OCI-LY3 (cell line): ENCODE measurements around the gene BCL6.

Experiments used
- H2AFZ ChIP-seq: fragments of 200-600, 300-600 bp; shearing (Covaris generic); 2 replicates; pipeline ENCODE4 v1.6.0; 2014; ENCODE audit warnings: antibody characterized with exemption, low read depth, low read length
- H3K27ac ChIP-seq: fragments of 200-600, 300-600 bp; sonication (generic); 2 replicates; pipeline ENCODE4 v1.5.1; 2014; ENCODE audit warnings: mild to moderate bottlenecking, low read length, moderate library complexity, mixed read lengths
- H3K27me3 ChIP-seq: fragments of 200-600, 300-600 bp; sonication (generic); 2 replicates; pipeline ENCODE4 v1.6.1; 2014; ENCODE audit warnings: low read depth, low read length, mixed read lengths
- H3K36me3 ChIP-seq: fragments of 200-600, 300-600 bp; sonication (generic); replicated peaks from 2 replicates; pipeline ENCODE3; 2014; ENCODE audit warnings: low read depth, low read length, mixed read lengths
- H3K4me1 ChIP-seq: fragments of 300-600, 200-600 bp; sonication (generic); 2 replicates; pipeline ENCODE4 v1.6.1; 2014; ENCODE audit warnings: low read length, mixed read lengths
- H3K4me2 ChIP-seq: fragments of 200-600, 300-600 bp; sonication (generic); 2 replicates; pipeline ENCODE4 v1.6.1; 2014; ENCODE audit warnings: low read length, mixed read lengths
- H3K4me3 ChIP-seq: fragments of 300-600, 200-600 bp; sonication (generic); 2 replicates; pipeline ENCODE4 v1.5.1; 2014; ENCODE audit warnings: antibody characterized with exemption, mild to moderate bottlenecking, low read length, moderate library complexity
- H3K79me2 ChIP-seq: fragments of 300-600, 200-600 bp; shearing (Covaris generic); 2 replicates; pipeline ENCODE4 v1.6.1; 2014; ENCODE audit warnings: mild to moderate bottlenecking, low read length, mixed read lengths
- H3K9ac ChIP-seq: fragments of 300-600, 200-600 bp; shearing (Covaris generic); 2 replicates; pipeline ENCODE4 v1.6.0; 2014; ENCODE audit warnings: mild to moderate bottlenecking, low read length, moderate library complexity
- H3K9me3 ChIP-seq: fragments of 200-600, 300-600 bp; shearing (Covaris generic); 2 replicates; pipeline ENCODE4 v1.6.1; 2014; ENCODE audit warnings: low read length, mixed read lengths; ENCODE audit not compliant: insufficient read depth
- H4K20me1 ChIP-seq: fragments of 200-600, 300-600 bp; sonication (generic); 2 replicates; pipeline ENCODE4 v1.6.1; 2016; ENCODE audit warnings: low read length, mixed read lengths; ENCODE audit not compliant: insufficient read depth
- EZH2phosphoT487 ChIP-seq: fragments of 200-600 bp; shearing (Covaris generic); IDR thresholded peaks from 2 replicates; pipeline ENCODE4 v1.6.1; 2018; ENCODE audit warnings: antibody characterized with exemption, mixed run types, low read depth
- TF ChIP-seq, protein P1 (sequence below): fragments of 200-600, 300-600 bp; sonication (generic); IDR thresholded peaks from 2 replicates; pipeline ENCODE4 v1.5.1; 2014; ENCODE audit warnings: antibody characterized with exemption, low read length, low read depth

Gene BCL6

DNA sequence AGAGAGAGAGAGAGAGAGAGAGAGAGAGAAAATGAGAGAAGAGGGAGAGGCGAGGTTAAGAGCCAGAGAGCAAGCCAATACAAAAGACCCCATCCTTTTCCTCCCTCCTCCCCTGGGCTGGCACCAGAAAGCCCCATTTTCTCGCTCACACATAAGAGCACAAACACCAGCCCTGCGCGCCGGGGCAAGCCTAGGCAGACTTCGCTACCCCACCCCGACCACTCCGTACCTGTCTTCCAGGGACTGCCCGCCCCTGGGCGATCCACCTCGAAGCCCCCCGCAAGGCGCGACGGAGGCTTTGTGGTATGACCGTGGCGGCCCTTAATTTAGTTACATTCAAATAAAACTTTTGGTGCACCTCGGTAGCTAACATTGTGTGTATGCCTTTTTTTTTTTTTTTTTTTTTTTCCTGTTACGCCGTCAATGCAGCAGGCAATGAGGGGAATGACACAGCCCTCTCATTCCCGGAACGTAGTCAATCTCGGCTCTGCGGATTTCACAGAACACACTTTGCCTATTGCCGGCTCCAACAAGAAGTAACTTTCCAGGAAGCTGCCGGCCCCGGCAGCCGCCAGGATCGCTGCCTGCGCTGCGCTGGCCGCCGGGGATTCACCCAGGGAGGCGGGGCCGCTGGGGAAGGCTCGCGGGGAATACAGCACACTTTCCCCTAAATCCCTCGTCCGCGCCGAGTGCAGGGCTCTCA, 7.7 kb downstream of the BCL6 start:
- Histone ChIP-seq H3K36me3 (peaks cover 52% of the 10 kb centered on the region), H3K9me3 (no peaks in the 10 kb centered on the region), H3K27me3 (no peaks in the 10 kb centered on the region), H3K4me2 (peak overlapping the region; percentile 99), H3K4me1 (peaks cover 41% of the 10 kb centered on the region), H3K79me2 (peaks cover 88% of the 10 kb centered on the region), H3K27ac (no peak overlapping the region), H3K4me3 (peak overlapping the region; percentile 87), H3K9ac (peak overlapping the region; percentile 91), H4K20me1 (peaks cover 89% of the 10 kb centered on the region), H2AFZ (no peak overlapping the region)
- TF ChIP-seq EZH2phosphoT487 = no peak
- TF ChIP-seq, protein P1, sequence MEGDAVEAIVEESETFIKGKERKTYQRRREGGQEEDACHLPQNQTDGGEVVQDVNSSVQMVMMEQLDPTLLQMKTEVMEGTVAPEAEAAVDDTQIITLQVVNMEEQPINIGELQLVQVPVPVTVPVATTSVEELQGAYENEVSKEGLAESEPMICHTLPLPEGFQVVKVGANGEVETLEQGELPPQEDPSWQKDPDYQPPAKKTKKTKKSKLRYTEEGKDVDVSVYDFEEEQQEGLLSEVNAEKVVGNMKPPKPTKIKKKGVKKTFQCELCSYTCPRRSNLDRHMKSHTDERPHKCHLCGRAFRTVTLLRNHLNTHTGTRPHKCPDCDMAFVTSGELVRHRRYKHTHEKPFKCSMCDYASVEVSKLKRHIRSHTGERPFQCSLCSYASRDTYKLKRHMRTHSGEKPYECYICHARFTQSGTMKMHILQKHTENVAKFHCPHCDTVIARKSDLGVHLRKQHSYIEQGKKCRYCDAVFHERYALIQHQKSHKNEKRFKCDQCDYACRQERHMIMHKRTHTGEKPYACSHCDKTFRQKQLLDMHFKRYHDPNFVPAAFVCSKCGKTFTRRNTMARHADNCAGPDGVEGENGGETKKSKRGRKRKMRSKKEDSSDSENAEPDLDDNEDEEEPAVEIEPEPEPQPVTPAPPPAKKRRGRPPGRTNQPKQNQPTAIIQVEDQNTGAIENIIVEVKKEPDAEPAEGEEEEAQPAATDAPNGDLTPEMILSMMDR = no peak

DNA sequence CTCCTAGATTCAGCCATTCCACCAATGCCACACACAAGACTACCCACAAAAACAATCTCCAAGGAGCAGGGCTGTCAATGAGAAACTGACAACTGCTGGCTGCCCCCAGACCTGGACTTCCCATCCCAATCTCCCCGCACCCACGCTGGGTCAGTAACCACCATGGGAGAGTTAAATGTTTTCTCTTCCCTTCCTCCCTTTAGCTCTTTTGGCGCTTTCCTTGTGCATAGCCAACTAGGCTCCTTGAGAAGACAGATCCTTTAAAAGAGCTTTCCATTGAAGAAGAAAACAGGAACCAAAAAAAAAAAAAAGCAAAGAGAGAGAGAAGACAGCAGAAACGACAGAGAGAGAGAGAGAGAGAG, 8.3 kb downstream of the BCL6 start:
- Histone ChIP-seq H3K4me2 (peak overlapping the region; percentile 99), H3K9me3 (no peaks in the 10 kb centered on the region), H3K36me3 (peaks cover 56% of the 10 kb centered on the region), H3K9ac (peak overlapping the region; percentile 91; the same call in 1 of the 2 replicates), H3K27me3 (no peaks in the 10 kb centered on the region), H4K20me1 (peaks cover 90% of the 10 kb centered on the region), H3K4me1 (peaks cover 37% of the 10 kb centered on the region), H3K79me2 (peaks cover 83% of the 10 kb centered on the region), H2AFZ (no peak overlapping the region), H3K4me3 (no peak overlapping the region; the same call in 1 of the 2 replicates), H3K27ac (no peak overlapping the region)
- TF ChIP-seq, protein P1 = no peak
- TF ChIP-seq EZH2phosphoT487 = no peak

DNA sequence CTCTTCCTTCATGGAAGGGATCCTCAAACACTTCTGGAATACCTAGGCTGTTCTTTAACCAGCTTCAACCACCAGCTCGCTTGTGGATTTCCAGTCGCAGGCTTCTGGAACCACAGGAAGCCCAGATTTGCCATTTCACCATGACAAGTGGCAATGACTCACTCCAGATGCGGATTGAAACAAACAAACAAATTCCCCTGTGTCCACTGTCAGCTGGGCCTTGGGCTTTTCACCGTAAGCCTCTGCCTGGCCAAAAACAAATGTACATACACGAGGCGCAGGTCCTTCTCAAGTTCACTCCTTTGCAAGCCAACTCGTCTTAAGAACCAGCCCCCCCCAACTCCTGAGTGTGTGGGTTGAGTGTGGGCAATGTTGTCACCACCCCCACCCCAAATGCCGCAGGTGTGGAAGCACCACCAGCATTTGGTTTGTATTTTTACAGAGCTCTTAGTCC, 8.8 kb downstream of the BCL6 start:
- H3K27ac ChIP-seq = no peak overlapping the region
- H3K4me2 ChIP-seq = no peak overlapping the region
- H2AFZ ChIP-seq = no peak overlapping the region
- H3K27me3 ChIP-seq = no peaks in the 10 kb centered on the region
- H3K36me3 ChIP-seq = peaks cover 62% of the 10 kb centered on the region
- no peak overlapping the region for H3K9ac ChIP-seq
- peaks cover 92% of the 10 kb centered on the region for H4K20me1 ChIP-seq
- H3K79me2 ChIP-seq = peaks cover 77% of the 10 kb centered on the region
- no peaks in the 10 kb centered on the region for H3K9me3 ChIP-seq
- H3K4me1 ChIP-seq = peaks cover 37% of the 10 kb centered on the region
- TF ChIP-seq EZH2phosphoT487 = no peak
- TF ChIP-seq, protein P1 = no peak
- H3K4me3 ChIP-seq = no peak overlapping the region

DNA sequence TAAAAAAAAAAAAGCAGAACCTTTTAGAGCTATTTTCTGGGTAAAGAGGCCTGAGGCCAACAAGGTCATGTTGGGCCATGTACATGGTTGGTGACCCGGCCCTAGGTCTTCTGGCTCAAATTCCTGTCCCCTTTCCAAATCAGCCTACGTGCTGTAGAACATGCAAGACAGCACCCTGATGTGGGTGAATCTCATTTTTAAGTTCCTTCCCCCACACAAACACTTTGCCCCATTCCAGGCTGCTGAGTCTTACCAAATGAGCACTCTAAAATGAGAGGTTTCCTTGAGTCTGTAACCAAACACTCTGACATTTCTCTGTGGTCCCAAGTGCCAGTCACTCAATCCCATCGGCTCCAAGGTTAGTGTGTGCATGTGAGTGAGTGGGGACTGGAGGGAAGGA, 9.4 kb downstream of the BCL6 start:
- peaks cover 71% of the 10 kb centered on the region for H3K79me2 ChIP-seq
- no peak overlapping the region for H3K27ac ChIP-seq
- no peaks in the 10 kb centered on the region for H3K27me3 ChIP-seq
- H3K9ac ChIP-seq = no peak overlapping the region
- H4K20me1 ChIP-seq = peaks cover 94% of the 10 kb centered on the region
- no peak for TF ChIP-seq EZH2phosphoT487
- TF ChIP-seq, protein P1 = no peak
- no peaks in the 10 kb centered on the region for H3K9me3 ChIP-seq
- no peak overlapping the region for H2AFZ ChIP-seq
- H3K4me3 ChIP-seq = no peak overlapping the region
- H3K4me2 ChIP-seq = no peak overlapping the region
- peaks cover 68% of the 10 kb centered on the region for H3K36me3 ChIP-seq
- H3K4me1 ChIP-seq = peaks cover 37% of the 10 kb centered on the region
